Dendritic cell treated with granulocyte-macrophage colony-stimulating factor and Interleukin-4, amounts not matched to agents 40 ng/mL and 50 ng/mL, for 4 days (primary cell): Measurements from ENCODE around the gene CCDC88B.
A peak's percentile ranks its signal among the peaks of the same experiment; 100 is the strongest.

Source experiments
- H3K27ac Mint-ChIP-seq: one replicate; pipeline ENCODE4 v1.8.0; 2022; ENCODE audit warnings: mild to moderate bottlenecking, mixed read lengths
- H3K27me3 Mint-ChIP-seq: one replicate; pipeline ENCODE4 v1.8.0; 2022; ENCODE audit warnings: mild to moderate bottlenecking, mixed read lengths
- H3K36me3 Mint-ChIP-seq: one replicate; pipeline ENCODE4 v1.8.0; 2022; ENCODE audit warnings: low read depth, mixed read lengths
- H3K4me1 Mint-ChIP-seq: one replicate; pipeline ENCODE4 v1.8.0; 2022; ENCODE audit warnings: low read depth, mixed read lengths
- H3K4me3 Mint-ChIP-seq: one replicate; pipeline ENCODE4 v1.8.0; 2022; ENCODE audit warnings: mild to moderate bottlenecking, moderate library complexity, mixed read lengths
- H3K9me3 Mint-ChIP-seq: one replicate; pipeline ENCODE4 v1.8.0; 2022; ENCODE audit warnings: mixed read lengths
- intact Hi-C: fragments of 100-400 bp; cut with micrococcal nuclease; formaldehyde crosslinking; loops from one replicate; pipeline ENCODE4 v1.15.0; 2022

The CCDC88B gene

GRCh38 chr11:64389851-64390250 is 49.8 kb downstream of the CCDC88B start:
- Mint-ChIP-seq H3K4me1 (peaks cover 81% of the 10 kb centered on the region), H3K27me3 (peaks cover 12% of the 10 kb centered on the region), H3K36me3 (peaks cover 8% of the 10 kb centered on the region), H3K9me3 (peaks cover 9% of the 10 kb centered on the region), H3K27ac (peak overlapping the region; percentile 72), H3K4me3 (no peak overlapping the region)
- intact Hi-C loops, result no loop called here

- intact Hi-C loops, result no loop called here
- H3K4me1 Mint-ChIP-seq, result peaks cover 81% of the 10 kb centered on the region
- peak overlapping the region; percentile 72 for H3K27ac Mint-ChIP-seq
- H3K27me3 Mint-ChIP-seq, result peaks cover 12% of the 10 kb centered on the region
- H3K36me3 Mint-ChIP-seq, result peaks cover 8% of the 10 kb centered on the region
- H3K9me3 Mint-ChIP-seq, result peaks cover 9% of the 10 kb centered on the region
- H3K4me3 Mint-ChIP-seq, result peak overlapping the region; percentile 48
Measured at GRCh38 chr11:64390558-64390957, 50.6 kb downstream of the CCDC88B start.

DNA sequence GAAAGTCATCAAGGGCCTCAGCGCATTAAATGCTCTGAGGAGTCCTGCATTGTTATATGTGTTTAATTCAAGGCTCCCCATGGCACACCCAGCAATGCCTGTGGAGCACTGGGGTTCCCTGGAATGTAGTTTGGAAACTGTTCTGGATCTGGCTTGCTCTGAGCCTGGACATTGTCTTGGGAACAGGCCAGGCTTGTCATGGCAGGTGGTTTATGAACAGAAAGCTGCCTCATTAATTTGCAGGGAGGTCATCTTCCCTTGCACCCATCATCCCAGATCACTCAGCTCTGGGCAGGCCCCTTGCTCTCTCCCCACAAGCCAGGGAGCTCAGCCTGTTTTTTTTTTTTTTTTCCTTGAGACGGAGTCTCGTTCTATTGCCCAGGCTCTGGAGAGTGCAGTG is 51.8 kb downstream of the CCDC88B start:
- Mint-ChIP-seq H3K9me3 (peaks cover 9% of the 10 kb centered on the region), H3K4me3 (no peak overlapping the region), H3K4me1 (peaks cover 80% of the 10 kb centered on the region), H3K27me3 (peaks cover 12% of the 10 kb centered on the region), H3K27ac (peak overlapping the region; percentile 8), H3K36me3 (peaks cover 8% of the 10 kb centered on the region)
- intact Hi-C loops, result no loop called here

DNA sequence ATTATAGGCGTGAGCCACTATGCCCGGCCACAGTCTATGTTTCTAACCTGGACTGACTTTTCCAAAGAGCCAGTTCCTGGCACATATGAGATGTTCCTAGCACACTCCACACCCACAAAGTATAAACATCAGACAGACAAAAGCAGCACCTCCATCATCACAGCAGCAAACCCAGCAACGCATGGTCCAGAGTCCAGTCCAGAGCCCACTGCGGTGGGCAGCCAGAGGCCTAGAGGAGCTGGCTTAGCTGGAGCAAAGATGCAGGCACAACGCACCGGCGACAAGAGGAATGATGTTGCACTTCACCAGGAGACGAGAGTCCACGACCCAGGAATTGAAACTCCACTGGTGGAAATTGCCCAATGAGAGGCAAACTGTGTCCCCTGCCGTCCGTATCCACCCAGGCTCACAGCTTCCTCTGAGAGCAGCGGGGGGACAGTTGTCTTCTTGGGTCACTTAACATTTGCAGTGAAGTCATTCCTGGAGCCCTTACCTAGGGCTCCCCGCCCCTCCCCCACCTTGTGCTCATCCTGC is 55.6 kb downstream of the CCDC88B start:
- Mint-ChIP-seq H3K4me3 (peak overlapping the region; percentile 57), H3K27me3 (no peaks in the 10 kb centered on the region), H3K27ac (peak overlapping the region; percentile 83), H3K9me3 (no peaks in the 10 kb centered on the region), H3K4me1 (peaks cover 78% of the 10 kb centered on the region), H3K36me3 (no peaks in the 10 kb centered on the region)
- intact Hi-C loops, result no loop called here

- intact Hi-C loops, result no loop called here
- no peaks in the 10 kb centered on the region for H3K9me3 Mint-ChIP-seq
- H3K4me1 Mint-ChIP-seq, result peaks cover 77% of the 10 kb centered on the region
- peak overlapping the region; percentile 47 for H3K4me3 Mint-ChIP-seq
- H3K36me3 Mint-ChIP-seq, result no peaks in the 10 kb centered on the region
- peak overlapping the region; percentile 83 for H3K27ac Mint-ChIP-seq
- no peaks in the 10 kb centered on the region for H3K27me3 Mint-ChIP-seq
Measured at GRCh38 chr11:64396079-64396591, 56.1 kb downstream of the CCDC88B start.

DNA sequence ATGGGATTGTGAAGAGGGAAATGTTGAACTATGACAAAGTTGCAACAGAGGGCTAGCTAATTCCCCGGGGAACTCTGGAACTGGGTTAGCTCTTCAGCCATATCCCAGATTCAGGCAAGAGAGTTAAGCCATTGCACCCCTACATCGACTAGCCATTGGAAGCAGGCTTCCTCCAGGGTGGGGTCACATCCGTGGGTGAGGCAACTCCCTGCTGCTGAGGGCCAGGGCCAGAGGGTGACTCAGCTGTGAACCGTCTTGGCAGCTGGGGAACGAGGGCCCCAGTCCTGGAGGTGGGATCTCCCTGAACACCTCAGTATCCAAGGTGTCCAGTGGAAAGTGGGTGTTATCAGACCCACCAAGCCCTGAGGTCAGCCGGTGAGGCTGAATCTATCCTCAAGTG is 60.1 kb downstream of the CCDC88B start:
- no peak overlapping the region for H3K4me3 Mint-ChIP-seq
- no peak overlapping the region for H3K27ac Mint-ChIP-seq
- no peaks in the 10 kb centered on the region for H3K36me3 Mint-ChIP-seq
- H3K4me1 Mint-ChIP-seq, result peaks cover 69% of the 10 kb centered on the region
- no peaks in the 10 kb centered on the region for H3K9me3 Mint-ChIP-seq
- intact Hi-C loops, result no loop called here
- no peaks in the 10 kb centered on the region for H3K27me3 Mint-ChIP-seq

DNA sequence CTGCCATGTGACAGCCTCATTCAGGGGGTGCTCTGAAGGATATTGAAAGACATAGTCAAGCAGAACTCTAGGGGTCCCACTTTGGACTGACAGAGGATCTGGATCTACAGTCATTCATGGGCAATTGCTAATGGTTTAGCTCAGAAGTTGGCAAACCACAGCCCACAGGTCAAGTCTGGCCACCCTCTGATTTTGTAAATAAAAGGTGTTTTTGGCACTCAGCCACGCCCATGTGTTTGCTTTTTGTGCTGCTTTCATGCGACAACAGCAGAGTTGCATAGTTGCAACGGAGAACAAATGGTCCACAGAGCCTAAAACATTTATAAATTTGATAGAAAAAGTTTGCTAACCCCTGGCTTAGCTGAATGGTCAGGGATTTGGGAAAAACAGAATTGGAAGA is 60.7 kb downstream of the CCDC88B start:
- H3K27me3 Mint-ChIP-seq, result no peaks in the 10 kb centered on the region
- intact Hi-C loops, result no loop called here

DNA sequence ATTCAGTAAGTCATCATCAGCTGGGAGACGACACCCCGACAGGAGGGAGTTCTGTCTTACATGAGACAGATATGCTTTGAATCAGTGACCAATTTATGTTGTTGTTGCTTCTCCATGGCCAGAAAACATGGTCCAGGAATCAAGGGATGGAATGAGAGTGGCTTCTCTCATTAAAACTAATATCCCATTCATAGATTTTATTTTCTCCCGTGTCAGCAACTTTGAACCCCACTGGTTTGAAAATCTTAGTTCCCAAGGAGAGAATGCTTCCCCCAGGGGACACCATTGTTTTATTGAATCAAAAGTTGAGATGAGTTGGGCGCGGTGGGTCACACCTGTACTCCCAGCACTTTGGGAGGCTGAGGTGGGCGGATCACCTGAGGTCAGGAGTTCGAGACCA is 61.8 kb downstream of the CCDC88B start:
- Mint-ChIP-seq H3K9me3 (no peaks in the 10 kb centered on the region), H3K27me3 (no peaks in the 10 kb centered on the region), H3K27ac (no peak overlapping the region), H3K4me1 (peaks cover 53% of the 10 kb centered on the region), H3K4me3 (no peak overlapping the region), H3K36me3 (no peaks in the 10 kb centered on the region)
- intact Hi-C loops, result no loop called here

More for the DNA sequence above, 60.7 kb downstream of the CCDC88B start:
- Mint-ChIP-seq H3K27ac (no peak overlapping the region), H3K9me3 (no peaks in the 10 kb centered on the region), H3K4me1 (peaks cover 64% of the 10 kb centered on the region), H3K36me3 (no peaks in the 10 kb centered on the region), H3K4me3 (no peak overlapping the region)

GRCh38 chr11:64403106-64403505 is 63.1 kb downstream of the CCDC88B start:
- Mint-ChIP-seq H3K4me1 (peaks cover 50% of the 10 kb centered on the region), H3K27me3 (no peaks in the 10 kb centered on the region), H3K9me3 (no peaks in the 10 kb centered on the region), H3K4me3 (no peak overlapping the region), H3K36me3 (no peaks in the 10 kb centered on the region), H3K27ac (no peak overlapping the region)
- intact Hi-C loops, result no loop called here

GRCh38 chr11:64406221-64406946 is 66.4 kb downstream of the CCDC88B start:
- no peak overlapping the region for H3K27ac Mint-ChIP-seq

More at GRCh38 chr11:64406221-64406946, 66.4 kb downstream of the CCDC88B start:
- no peaks in the 10 kb centered on the region for H3K27me3 Mint-ChIP-seq
- H3K9me3 Mint-ChIP-seq, result no peaks in the 10 kb centered on the region
- peaks cover 46% of the 10 kb centered on the region for H3K4me1 Mint-ChIP-seq
- H3K4me3 Mint-ChIP-seq, result no peak overlapping the region
- H3K36me3 Mint-ChIP-seq, result no peaks in the 10 kb centered on the region
- intact Hi-C loops, result no loop called here
